C4-2B (cell line): ENCODE measurements around the gene LCNL1.

ENCODE experiments used
- H3K27ac ChIP-seq: fragments of 450-650 bp; 2 replicates; pipeline ENCODE4 v1.5.1; 2017
- ZFX ChIP-seq: fragments of 450-650 bp; IDR thresholded peaks from 2 replicates; pipeline ENCODE4 v1.6.1; 2017
- TF ChIP-seq, protein P1 (sequence below): fragments of 450-650 bp; conservative IDR thresholded peaks from 2 replicates; pipeline ENCODE4 v1.5.1; 2017; ENCODE audit warnings: mild to moderate bottlenecking

LCNL1 gene

DNA sequence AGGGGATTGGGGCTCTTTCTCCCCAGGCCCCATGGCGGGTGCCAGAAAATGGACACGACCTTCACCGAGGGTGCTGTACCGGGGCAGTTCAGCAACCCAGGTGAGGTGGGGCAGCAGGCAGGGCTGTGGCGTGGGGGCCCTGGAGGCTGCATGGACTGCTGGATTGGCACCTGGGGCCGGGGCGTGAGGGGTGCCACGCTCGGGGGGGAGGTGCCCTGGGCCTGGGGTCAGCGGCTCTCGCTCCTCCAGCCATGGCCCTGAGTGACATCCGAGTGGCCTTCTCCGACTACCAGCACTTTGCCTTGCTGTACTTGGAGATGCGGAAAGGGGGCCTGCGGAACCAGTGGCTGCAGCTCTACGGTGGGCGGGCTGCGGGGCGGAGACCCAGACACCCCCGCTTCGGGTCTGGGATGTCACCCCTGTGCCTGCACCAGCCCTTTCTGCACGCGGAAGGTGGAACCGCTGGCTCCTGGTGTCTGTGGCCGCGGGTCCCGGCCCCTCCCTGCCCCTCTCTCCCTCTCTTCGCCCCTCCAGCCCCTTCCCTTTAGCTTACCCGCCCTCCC lies 1.8 kb downstream of the LCNL1 start:
- no peak for TF ChIP-seq ZFX
- TF ChIP-seq, protein P1, sequence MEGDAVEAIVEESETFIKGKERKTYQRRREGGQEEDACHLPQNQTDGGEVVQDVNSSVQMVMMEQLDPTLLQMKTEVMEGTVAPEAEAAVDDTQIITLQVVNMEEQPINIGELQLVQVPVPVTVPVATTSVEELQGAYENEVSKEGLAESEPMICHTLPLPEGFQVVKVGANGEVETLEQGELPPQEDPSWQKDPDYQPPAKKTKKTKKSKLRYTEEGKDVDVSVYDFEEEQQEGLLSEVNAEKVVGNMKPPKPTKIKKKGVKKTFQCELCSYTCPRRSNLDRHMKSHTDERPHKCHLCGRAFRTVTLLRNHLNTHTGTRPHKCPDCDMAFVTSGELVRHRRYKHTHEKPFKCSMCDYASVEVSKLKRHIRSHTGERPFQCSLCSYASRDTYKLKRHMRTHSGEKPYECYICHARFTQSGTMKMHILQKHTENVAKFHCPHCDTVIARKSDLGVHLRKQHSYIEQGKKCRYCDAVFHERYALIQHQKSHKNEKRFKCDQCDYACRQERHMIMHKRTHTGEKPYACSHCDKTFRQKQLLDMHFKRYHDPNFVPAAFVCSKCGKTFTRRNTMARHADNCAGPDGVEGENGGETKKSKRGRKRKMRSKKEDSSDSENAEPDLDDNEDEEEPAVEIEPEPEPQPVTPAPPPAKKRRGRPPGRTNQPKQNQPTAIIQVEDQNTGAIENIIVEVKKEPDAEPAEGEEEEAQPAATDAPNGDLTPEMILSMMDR = no peak
- H3K27ac ChIP-seq = no peak overlapping the region

DNA sequence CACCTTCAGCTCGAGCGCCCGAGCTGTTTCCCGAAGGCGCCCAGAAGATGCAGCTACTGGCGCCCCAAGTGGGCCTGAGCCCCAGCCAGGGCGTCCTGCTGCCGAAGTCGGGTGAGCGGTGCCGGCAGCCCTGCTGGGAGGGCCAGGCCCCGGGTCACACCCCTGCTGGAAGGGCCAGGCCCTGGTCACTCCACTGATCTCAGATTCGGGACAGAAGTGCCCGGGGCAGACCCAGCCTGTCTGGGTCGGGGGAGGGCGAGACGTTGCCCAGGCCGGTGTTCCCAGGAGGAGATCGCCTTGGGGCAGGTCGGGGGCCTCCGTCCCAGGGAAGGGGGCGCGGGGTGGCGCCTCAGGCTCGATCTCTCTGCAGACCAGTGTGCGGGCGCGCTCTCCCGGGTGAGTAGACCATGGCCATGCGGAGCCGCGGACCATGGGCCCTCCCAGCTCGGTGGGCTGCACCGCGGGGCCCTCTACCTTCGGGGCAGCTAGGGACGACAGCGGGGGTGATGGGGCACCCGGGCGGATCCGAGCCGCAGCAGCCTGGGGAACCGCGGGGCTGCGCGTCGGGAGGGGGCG lies 2.3 kb downstream of the LCNL1 start:
- no peak overlapping the region for H3K27ac ChIP-seq
- TF ChIP-seq ZFX = no peak
- TF ChIP-seq, protein P1 = no peak

DNA sequence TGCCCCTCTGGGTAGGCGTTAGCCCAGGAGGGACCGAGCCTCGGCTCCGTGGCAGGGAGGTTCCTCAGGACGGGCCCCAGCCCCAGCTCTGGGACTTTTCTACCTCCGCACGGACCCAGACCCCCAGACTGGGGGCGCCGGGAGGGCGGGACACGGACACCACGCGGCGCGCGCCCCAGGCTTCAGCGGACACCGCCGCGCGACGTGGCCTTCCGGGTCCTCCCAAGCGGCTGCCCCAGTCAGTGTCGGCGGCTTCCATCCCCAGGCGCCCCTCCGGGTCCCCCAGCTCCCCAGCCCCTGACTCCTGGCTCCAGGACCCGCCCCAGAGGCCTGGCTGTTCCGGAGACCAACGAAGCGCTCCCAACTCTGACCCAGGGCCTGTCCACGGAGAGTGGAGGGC lies 3.1 kb downstream of the LCNL1 start:
- no peak overlapping the region for H3K27ac ChIP-seq
- no peak for TF ChIP-seq ZFX
- TF ChIP-seq, protein P1 = no peak

DNA sequence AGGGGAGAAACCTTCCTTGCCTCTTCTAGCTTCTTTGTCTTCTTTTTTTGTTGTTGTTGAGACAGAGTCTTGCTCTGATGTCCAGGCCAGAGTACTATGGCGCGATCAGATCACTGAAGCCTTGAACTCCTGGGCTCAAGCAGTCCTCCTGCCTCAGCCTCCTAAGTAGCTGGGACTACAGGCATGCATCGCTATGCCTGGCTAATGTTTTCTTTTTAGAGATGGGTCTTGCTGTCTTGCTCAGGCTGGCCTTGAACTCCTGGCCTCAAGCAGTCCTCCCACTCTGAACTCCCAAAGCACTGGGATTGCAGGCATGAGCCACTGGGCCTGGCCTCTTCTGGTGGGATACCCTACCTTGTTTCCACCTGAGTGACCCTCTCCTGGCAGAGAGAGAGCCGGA lies 6.1 kb downstream of the LCNL1 start:
- TF ChIP-seq, protein P1 = no peak
- no peak for TF ChIP-seq ZFX
- H3K27ac ChIP-seq = peak overlapping the region; percentile 73

DNA sequence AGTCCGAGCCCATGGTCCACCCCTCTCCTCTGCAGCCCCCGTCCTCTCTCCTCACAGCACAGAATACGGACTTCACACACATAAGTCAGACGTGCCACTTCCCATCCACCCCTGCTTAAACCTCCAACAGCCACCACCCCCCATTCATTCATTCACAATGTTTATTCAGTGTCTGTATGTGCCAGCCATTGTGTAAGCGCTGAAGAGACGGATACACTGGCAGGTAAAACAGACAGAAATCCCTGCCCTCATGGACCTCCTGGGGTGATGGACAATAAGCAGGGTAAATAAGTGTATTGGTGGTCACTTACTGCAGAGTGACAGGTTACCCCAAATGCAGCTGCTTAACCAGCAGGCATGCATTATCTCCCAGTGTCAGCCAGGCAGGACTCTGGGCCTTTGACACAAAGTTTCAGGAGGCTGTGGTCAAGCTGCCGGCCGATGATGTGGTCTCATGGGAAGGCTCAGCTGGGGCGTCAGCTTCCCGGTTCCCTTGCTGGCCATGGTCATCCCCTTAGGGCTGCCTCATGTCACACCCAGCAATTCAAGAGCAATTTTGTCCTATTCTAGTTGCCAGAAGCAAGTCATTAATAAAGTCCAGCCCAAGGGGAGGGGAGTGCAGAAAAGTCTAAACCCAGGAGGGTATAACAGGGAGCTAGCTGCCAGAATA lies 7.6 kb downstream of the LCNL1 start:
- H3K27ac ChIP-seq = peak overlapping the region; percentile 86; the same call in 1 of the 2 replicates
- TF ChIP-seq, protein P1 = no peak
- no peak for TF ChIP-seq ZFX

DNA sequence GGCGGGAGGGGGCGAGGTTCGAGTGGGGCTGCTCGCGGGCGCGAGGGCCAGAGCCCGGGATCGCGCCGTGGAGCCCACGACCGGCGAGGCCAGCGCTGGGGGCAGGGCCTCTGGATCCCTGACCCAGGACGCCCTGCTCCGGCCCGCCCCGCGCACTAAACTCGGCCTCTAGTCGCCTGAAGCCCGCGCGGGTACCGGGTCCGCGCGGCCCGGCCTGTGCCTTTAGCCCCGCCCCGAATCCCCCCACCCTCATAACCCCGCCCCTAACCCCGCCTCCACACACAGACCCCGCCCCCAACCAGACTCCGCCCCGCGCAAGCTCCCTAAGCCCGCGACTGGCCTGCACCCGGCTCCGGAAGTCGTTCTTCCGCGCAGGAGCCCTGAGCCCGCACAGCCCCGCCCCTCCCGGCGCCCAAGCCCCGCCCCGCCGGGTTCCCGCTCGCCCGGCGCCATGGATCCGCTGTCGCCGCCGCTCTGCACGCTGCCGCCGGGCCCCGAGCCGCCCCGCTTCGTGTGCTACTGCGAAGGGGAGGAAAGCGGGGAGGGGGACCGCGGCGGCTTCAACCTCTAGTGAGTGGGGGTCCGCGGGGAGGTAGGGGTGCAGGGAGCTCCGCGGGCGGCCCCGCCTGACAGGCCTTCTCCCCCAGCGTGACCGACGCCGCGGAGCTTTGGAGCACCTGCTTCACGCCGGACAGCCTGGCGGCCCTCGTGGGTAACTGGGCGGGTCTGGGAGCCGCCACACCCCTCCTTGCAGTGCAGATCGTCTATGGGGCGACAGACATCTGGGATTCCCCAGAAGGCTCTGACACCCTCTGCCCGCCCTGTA lies 9.4 kb downstream of the LCNL1 start, which contains the start of gene PAXX:
Gene PAXX (plus strand): TSS at position 430 of the 826 bp plus-strand sequence. CDS start 22 bp downstream, at position 452.
- H3K27ac ChIP-seq = peak within 1 kb of the TSS; percentile 86
- TF ChIP-seq, protein P1 = no peak
- peak; percentile 86; the same call in 1 of the 2 replicates for TF ChIP-seq ZFX
